HuH-7 (cell line): ENCODE data around the gene CLCN6.

ENCODE experiments used
- DNase-seq: peaks from one replicate; pipeline ENCODE4 v3.0.0; 2011; ENCODE audit warnings: low spot score

CLCN6 gene

DNA sequence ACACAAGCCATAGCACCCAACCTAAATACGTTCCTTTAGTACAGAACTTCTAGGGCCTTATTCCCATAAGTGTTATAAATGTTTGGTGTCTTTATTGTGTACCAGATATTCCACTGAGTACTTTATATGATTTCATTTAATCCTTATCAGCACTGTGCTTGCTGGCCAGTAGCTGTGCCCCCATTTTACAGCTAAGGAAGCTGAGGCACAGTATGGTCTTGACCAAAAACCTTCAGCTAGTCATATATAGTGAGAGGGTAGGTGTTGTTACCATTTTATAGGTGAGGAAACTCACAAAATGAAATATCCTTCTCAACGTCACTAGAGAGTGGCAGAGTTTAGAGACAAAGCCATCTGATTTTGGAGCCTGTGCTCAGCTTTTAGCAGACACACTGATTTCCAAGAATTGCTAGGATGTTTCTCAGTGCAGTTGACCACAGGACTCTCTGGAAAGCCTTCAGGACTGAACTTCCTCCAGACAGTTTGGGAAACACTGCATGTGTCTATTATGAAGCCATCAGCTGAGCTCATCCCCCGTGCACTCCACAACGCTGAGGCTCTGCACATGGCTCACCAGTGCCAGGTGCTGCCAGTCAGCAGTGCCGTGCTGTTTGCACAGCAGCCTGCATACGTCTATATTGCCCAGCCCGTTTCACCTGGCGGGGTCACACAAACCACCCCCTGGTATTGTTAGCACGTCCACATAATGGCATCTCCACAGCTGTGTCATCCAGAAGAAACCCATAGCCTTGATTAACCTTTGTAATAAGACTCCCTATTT lies 26.1 kb downstream of the CLCN6 start:
- no peak for DNase-seq

GRCh38 chr1:11833497-11833896 lies 27.5 kb downstream of the CLCN6 start:
- DNase-seq: no peak

DNA sequence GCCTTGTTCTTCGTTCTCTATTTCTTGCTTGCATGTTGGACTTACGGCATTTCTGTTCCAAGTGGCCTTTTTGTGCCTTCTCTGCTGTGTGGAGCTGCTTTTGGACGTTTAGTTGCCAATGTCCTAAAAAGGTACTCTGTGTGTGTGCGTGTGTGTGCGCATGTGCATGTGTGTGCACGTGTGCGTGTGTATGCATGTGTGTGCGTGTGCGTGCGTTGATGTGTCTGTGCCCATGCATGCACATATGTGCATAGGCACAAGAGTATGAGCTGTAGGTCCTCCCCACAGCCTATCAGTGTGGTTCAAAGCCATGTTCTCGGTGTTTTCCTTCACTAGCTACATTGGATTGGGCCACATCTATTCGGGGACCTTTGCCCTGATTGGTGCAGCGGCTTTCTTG lies 27.9 kb downstream of the CLCN6 start:
- no peak for DNase-seq

DNA sequence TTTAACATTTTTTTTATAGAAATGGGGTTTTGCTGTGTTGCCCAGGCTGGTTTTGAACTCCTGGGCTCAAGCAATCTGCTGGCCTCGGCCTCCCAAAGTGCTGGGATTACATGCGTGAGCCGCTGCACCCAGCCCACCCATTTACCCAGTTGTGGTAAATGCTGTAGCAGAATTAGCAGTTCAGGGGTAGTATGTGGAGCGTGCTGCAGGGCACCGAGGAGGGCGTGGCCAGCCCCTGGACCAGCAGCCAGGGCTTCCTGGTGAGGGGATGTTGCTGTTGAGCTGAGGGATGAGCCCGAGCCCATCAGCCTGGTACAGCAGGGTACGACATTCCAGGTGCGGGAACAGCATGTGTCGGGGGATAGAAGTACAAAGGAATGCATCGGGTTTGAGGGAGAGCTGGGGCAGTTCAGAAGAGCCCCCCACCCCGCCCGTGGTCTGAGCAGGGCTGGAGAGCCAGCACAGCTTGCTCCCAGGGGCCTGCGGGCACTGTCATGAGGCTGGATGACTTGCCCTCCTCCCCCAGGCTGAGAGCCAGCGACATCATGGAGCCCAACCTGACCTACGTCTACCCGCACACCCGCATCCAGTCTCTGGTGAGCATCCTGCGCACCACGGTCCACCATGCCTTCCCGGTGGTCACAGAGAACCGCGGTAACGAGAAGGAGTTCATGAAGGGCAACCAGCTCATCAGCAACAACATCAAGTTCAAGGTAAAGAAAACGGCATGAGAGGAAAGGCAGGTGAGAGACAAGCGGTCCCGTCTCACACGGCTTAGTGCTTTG lies 29.6 kb downstream of the CLCN6 start:
- DNase-seq: no peak

- no peak for DNase-seq
These were observed 31.2 kb downstream of the CLCN6 start for GRCh38 chr1:11836955-11837766.

GRCh38 chr1:11837767-11838348 lies 31.9 kb downstream of the CLCN6 start:
- DNase-seq: no peak

DNA sequence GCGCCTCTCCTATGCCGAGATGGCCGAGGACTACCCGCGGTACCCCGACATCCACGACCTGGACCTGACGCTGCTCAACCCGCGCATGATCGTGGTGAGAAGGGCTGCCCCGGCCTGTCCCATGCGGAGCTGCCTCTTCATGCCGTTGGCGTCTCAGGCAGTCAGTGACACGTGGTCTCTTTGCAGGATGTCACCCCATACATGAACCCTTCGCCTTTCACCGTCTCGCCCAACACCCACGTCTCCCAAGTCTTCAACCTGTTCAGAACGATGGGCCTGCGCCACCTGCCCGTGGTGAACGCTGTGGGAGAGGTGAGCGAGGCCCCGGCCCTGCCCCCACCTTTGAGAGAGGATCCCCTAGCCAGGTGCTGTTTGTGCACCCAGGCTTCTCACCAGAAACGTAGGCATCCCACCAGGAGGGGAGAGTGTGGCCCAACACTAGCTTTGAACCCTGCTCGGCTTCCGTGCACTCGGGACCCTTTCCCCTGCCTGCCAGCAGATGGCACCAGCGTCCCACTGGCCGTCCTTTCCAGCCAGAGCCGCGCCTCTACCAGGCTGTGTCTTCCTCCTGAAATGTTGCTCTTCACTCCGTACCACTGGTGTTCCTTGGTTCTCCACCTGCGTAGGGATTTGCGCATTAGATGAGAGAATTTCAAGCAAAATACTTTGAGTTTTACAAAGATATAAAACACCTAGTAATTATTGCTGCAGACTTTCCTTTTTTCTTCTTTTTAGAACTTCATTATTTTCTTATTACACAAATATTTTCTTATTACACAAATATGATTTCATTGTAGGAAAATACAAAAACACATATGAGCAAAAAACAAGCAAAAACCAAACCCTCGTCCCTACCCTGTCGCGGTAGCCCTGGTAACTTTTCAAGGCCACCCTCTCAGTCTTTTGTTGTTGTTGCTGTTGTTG lies 32.6 kb downstream of the CLCN6 start:
- DNase-seq: peak; percentile 92

GRCh38 chr1:11839727-11840705 lies 34.0 kb downstream of the CLCN6 start:
- no peak for DNase-seq

GRCh38 chr1:11841245-11842153 lies 35.5 kb downstream of the CLCN6 start:
- no peak for DNase-seq

DNA sequence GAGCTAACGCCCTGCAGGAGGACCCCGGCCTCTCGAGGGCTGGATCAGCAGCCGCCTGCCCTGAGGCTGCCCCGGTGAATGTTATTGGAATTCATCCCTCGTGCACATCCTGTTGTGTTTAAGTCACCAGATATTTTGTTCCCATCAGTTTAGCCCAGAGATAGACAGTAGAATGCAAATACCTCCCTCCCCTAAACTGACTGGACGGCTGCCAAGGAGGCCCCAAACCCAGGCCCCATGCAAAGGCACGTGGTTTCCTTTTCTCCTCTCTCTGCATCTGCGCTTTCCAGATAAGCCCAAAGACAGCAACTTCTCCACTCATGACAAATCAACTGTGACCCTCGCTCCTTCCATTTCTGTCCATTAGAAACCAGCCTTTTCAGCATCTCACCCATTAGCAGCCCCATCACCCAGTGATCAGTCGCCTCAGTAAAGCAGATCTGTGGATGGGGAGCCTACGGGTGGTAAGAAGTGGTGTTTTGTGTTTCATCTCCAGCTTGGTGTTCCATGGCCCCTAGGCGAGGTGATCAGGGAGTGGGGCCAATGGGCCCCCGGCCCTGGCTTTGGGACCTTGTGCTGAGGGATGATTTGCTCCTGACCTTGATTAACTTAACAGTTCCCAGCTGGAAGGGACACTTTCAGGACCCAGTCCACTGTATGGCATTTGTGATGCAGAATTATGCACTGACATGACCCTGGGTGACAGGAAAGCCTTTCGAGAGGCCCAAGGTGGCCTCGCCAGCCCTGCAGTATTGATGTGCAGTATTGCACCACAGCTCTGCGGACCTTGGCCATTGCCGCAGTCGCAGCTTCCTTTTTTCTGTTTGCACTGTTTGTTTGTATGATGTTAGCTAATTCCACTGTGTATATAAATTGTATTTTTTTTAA lies 36.4 kb downstream of the CLCN6 start:
- DNase-seq: peak; percentile 83

GRCh38 chr1:11845641-11846335 lies 39.8 kb downstream of the CLCN6 start:
- DNase-seq: peak; percentile 26

GRCh38 chr1:11847667-11848372 lies 41.8 kb downstream of the CLCN6 start, which contains the start of gene NPPA:
TSS of gene NPPA (minus strand) at chr1:11847783. CDS start at chr1:11847684, 99 bp downstream.
- no peak for DNase-seq

DNA sequence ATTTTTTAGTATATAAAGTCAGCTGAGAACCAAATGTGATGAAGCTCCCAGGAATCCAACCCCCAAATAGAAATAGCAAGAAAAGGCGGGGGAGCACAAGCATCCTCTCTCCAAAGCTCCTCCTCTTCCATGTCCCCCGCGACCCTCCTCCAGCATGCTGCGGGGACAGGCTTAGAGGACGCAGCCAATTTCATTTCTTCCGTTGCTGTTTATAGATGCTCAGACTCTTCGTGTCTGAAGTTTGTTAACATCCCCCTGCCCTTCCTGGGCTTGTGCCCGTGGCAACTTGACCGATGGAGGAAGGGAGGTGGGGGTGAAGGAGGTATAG lies 42.3 kb downstream of the CLCN6 start:
- DNase-seq: no peak

DNA sequence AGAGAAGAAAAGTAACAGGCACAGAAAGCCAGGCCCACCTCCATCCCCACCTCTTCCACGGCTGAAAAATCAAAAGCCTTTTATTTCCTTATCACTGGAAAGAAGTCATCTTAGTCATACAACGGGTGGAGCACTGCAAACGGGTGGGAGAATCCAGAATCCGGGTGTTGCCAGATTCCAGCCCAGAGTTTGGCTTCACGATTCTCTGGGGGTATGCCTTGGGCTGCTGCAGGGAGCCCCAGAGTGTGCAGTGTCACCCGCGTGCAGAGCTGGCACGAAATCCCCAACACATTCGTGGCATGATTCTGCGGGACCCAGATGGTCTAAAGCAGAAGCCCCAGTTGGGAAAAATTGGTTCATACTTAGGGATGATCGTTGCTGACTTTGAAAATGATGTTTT lies 44.2 kb downstream of the CLCN6 start:
- no peak for DNase-seq

- no peak for DNase-seq
These were observed 45.2 kb downstream of the CLCN6 start for GRCh38 chr1:11851180-11851579.

- no peak for DNase-seq
These were observed 48.5 kb downstream of the CLCN6 start for GRCh38 chr1:11854519-11854918.

DNA sequence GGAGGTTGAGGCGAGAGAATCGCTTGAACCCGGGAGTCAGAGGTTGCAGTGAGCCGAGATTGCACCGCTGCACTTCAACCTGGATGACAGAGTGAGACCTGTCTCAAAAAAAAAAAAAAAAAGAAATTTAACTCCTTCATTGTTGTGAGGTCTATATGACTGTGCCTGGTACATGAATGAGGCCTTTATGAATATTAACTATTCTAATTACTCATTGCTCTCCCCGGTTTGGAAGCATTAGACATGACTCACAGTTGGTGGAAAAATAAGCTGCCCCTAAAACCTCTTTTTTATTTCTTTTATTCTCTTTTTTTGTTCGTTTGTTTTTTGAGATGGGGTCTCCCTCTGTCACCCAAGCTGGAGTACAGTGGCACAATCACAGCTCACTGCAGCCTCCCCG lies 49.4 kb downstream of the CLCN6 start:
- DNase-seq: no peak
